GM23248 (cell line): ENCODE data around the gene TOMM22. TPM values are rescaled to one million over a fixed set of nuclear protein-coding genes. Genes with fewer than 3 reads are reported as not detected.
A peak's percentile ranks its signal among the peaks of the same experiment; 100 is the strongest.

Source experiments
- DNase-seq: peaks from one replicate; pipeline ENCODE4 v3.0.0-alpha.2; 2015
- H2AFZ ChIP-seq: fragments of 200-600 bp; sonication (generic); 2 replicates; pipeline ENCODE4 v1.6.1; 2016; ENCODE audit warnings: antibody characterized with exemption
- H3F3A ChIP-seq: fragments of 200-600 bp; sonication (generic); 2 replicates; pipeline ENCODE4 v1.6.1; 2016; ENCODE audit warnings: mild to moderate bottlenecking, antibody characterized with exemption, mixed run types; ENCODE audit not compliant: insufficient read depth
- H3K27ac ChIP-seq: fragments of 200-600 bp; sonication (generic); 2 replicates; pipeline ENCODE4 v1.5.1; 2016; ENCODE audit warnings: mild to moderate bottlenecking
- H3K27me3 ChIP-seq: fragments of 200-600 bp; sonication (generic); replicated peaks from 2 replicates; pipeline ENCODE4 v1.6.1; 2016; ENCODE audit warnings: mild to moderate bottlenecking; ENCODE audit not compliant: insufficient read depth
- H3K36me3 ChIP-seq: fragments of 200-600 bp; sonication (generic); 2 replicates; pipeline ENCODE4 v1.6.1; 2016; ENCODE audit warnings: low read depth, mild to moderate bottlenecking
- H3K4me1 ChIP-seq: fragments of 200-600 bp; sonication (generic); 2 replicates; pipeline ENCODE4 v1.6.1; 2016; ENCODE audit warnings: mild to moderate bottlenecking; ENCODE audit not compliant: insufficient read depth
- H3K4me2 ChIP-seq: fragments of 200-600 bp; sonication (generic); one replicate; pipeline ENCODE4 v1.6.1; 2016; ENCODE audit warnings: mild to moderate bottlenecking; ENCODE audit not compliant: unreplicated experiment
- H3K4me3 ChIP-seq: fragments of 200-600 bp; sonication (generic); 2 replicates; pipeline ENCODE4 v1.5.1; 2016; ENCODE audit warnings: mild to moderate bottlenecking
- H3K79me2 ChIP-seq: fragments of 200-600 bp; sonication (generic); 2 replicates; pipeline ENCODE4 v1.6.1; 2016; ENCODE audit warnings: mild to moderate bottlenecking; ENCODE audit not compliant: insufficient read depth
- H3K9ac ChIP-seq: fragments of 200-600 bp; sonication (generic); 2 replicates; pipeline ENCODE4 v1.6.1; 2016; ENCODE audit warnings: mild to moderate bottlenecking
- H3K9me2 ChIP-seq: fragments of 200-600 bp; sonication (generic); 2 replicates; pipeline ENCODE4 v1.6.1; 2016; ENCODE audit warnings: mixed run types, mild to moderate bottlenecking, moderate library complexity; ENCODE audit not compliant: insufficient read depth
- H3K9me3 ChIP-seq: fragments of 200-600 bp; sonication (generic); one replicate; pipeline ENCODE4 v1.6.1; 2017; ENCODE audit warnings: low read depth
- H4K20me1 ChIP-seq: fragments of 200-600 bp; sonication (generic); 2 replicates; pipeline ENCODE4 v1.6.0; 2016; ENCODE audit not compliant: insufficient read depth
- EZH2 ChIP-seq: fragments of 200-600 bp; sonication (generic); IDR thresholded peaks from 2 replicates; pipeline ENCODE4 v1.6.1; 2018; ENCODE audit warnings: antibody characterized with exemption, mild to moderate bottlenecking; ENCODE audit not compliant: insufficient read depth, poor library complexity, severe bottlenecking
- EZH2phosphoT487 ChIP-seq: fragments of 200-600 bp; sonication (generic); IDR thresholded peaks from 2 replicates; pipeline ENCODE4 v1.6.1; 2018; ENCODE audit warnings: antibody characterized with exemption, moderate library complexity, mild to moderate bottlenecking, low read depth; ENCODE audit not compliant: insufficient read depth
- WGBS, 2 experiments: methylation state at CpG; one replicate each; pipeline ENCODE4 v1.1.6; 2015 to 2017; ENCODE audit warnings: low lambda C conversion rate in 2 of 2, low coverage in 1 of 2; ENCODE audit errors: missing lambda C conversion rate in 2 of 2; 5-methylcytosine and 5-hydroxymethylcytosine counted together
- in situ Hi-C: fragments of 300-500 bp; cut with MboI; formaldehyde crosslinking; loops from 2 replicates; pipeline ENCODE4 v1.15.0; 2020
- polyA plus RNA-seq: library from polyadenylated mRNA; unstranded; fragments of >200 nt; fragmentation: Nextera tagmentation; extraction: Ambion mirVana; gene quantifications from 2 replicates; pipeline ENCODE4 v1.2.1, GENCODE V29; 2016
- total RNA-seq: library from RNA; depleted of rRNA; stranded (reverse); fragments of >200 nt; shearing (Covaris generic); gene quantifications from 2 replicates; pipeline ENCODE4 v1.2.3, GENCODE V29; 2014

The TOMM22 gene
- total and polyA plus RNA-seq, 2 experiments from 2014 or later: 48.9 to 92.0 TPM

DNA sequence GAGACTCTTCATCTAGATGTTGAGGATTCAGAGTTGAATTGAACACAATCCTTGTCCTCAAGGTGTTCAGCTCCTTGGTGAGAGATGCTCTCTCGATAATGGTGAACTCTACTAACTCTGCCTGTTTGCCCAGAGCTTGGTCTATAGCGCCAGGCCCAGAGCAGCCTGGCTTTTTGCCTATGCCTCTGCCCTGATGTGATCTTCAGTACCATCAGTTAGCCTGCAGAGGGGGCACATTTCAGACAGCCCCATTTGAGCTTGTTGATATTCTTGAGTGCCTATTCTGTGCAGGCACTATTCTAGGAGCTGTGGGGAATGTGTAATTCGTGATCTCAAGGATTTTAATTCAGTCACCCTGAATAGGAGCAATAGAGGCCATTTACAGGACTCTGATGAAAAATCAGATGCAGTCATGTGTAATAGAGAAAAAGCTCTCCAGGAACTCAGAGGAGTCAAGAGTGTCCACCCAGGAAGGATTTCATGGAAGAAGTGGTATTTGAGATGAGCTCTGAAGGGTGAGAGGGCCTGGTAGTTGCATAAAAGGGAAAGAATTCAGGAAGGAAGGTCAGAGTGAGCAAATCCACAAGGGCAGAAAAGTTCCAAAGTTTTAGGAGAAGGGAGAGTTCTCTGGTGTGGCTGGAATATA, 43.3 kb downstream of the TOMM22 start:
- Histone ChIP-seq H3F3A (no peaks in the 10 kb centered on the region), H3K79me2 (peaks cover 26% of the 10 kb centered on the region), H3K27me3 (no peaks in the 10 kb centered on the region), H2AFZ (no peak overlapping the region), H3K9ac (no peak overlapping the region), H3K4me3 (no peak overlapping the region), H3K9me3 (no peaks in the 10 kb centered on the region), H3K27ac (no peak overlapping the region), H3K9me2 (no peaks in the 10 kb centered on the region), H4K20me1 (no peaks in the 10 kb centered on the region), H3K36me3 (peaks cover 32% of the 10 kb centered on the region), H3K4me1 (no peaks in the 10 kb centered on the region), H3K4me2 (no peak overlapping the region)
- WGBS, 2 experiments: 82 to 96% methylated on average over 3 of the region's 3 CpGs
- in situ Hi-C loops: no loop called here
- TF ChIP-seq EZH2 (no peak), EZH2phosphoT487 (no peak)
- DNase-seq: peak; percentile 69

- TF ChIP-seq EZH2: no peak
- no peak for TF ChIP-seq EZH2phosphoT487
- DNase-seq: no peak
- no peaks in the 10 kb centered on the region for H3K9me2 ChIP-seq
- H3K27ac ChIP-seq: no peak overlapping the region
- H3K4me2 ChIP-seq: no peak overlapping the region
- no peaks in the 10 kb centered on the region for H3K4me1 ChIP-seq
- WGBS, 2 experiments: 94 to 98% methylated on average over 18 of the region's 18 CpGs
- no peak overlapping the region for H3K9ac ChIP-seq
- H3F3A ChIP-seq: no peaks in the 10 kb centered on the region
- H3K4me3 ChIP-seq: no peak overlapping the region
- in situ Hi-C loops: no loop called here
- no peaks in the 10 kb centered on the region for H3K9me3 ChIP-seq
- H3K79me2 ChIP-seq: peaks cover 16% of the 10 kb centered on the region
- H4K20me1 ChIP-seq: no peaks in the 10 kb centered on the region
- no peaks in the 10 kb centered on the region for H3K27me3 ChIP-seq
- peaks cover 32% of the 10 kb centered on the region for H3K36me3 ChIP-seq
- no peak overlapping the region for H2AFZ ChIP-seq
Measured at GRCh38 chr22:38725900-38726655, 44.3 kb downstream of the TOMM22 start.

GRCh38 chr22:38727123-38727522, 45.4 kb downstream of the TOMM22 start:
- Histone ChIP-seq H3F3A (no peaks in the 10 kb centered on the region), H3K9me2 (no peaks in the 10 kb centered on the region), H3K36me3 (peaks cover 30% of the 10 kb centered on the region), H3K4me2 (no peak overlapping the region), H3K27me3 (no peaks in the 10 kb centered on the region), H3K9me3 (no peaks in the 10 kb centered on the region), H3K79me2 (peaks cover 7% of the 10 kb centered on the region; the same call in 1 of the 2 replicates), H3K4me1 (no peaks in the 10 kb centered on the region), H3K9ac (no peak overlapping the region), H4K20me1 (no peaks in the 10 kb centered on the region), H3K27ac (no peak overlapping the region), H3K4me3 (no peak overlapping the region), H2AFZ (no peak overlapping the region)
- TF ChIP-seq EZH2 (no peak), EZH2phosphoT487 (no peak)
- DNase-seq: no peak
- in situ Hi-C loops: no loop called here
- WGBS, 2 experiments: 96 to 97% methylated on average over 12 of the region's 12 CpGs

- no peaks in the 10 kb centered on the region for H3K27me3 ChIP-seq
- H3K36me3 ChIP-seq: peaks cover 23% of the 10 kb centered on the region
- no peaks in the 10 kb centered on the region for H4K20me1 ChIP-seq
- no peaks in the 10 kb centered on the region for H3F3A ChIP-seq
- H3K9me2 ChIP-seq: no peaks in the 10 kb centered on the region
- H3K4me1 ChIP-seq: no peaks in the 10 kb centered on the region
- in situ Hi-C loops: no loop called here
- H3K9me3 ChIP-seq: no peaks in the 10 kb centered on the region
- 93 to 94% methylated on average over 15 of the region's 15 CpGs for WGBS, 2 experiments
- H2AFZ ChIP-seq: no peak overlapping the region
- TF ChIP-seq EZH2phosphoT487: no peak
- no peak for TF ChIP-seq EZH2
- H3K4me3 ChIP-seq: no peak overlapping the region
- H3K4me2 ChIP-seq: no peak overlapping the region
- no peak for DNase-seq
- no peak overlapping the region for H3K9ac ChIP-seq
- peaks cover under 1% of the 10 kb centered on the region; the same call in 1 of the 2 replicates for H3K79me2 ChIP-seq
- H3K27ac ChIP-seq: no peak overlapping the region
Measured at GRCh38 chr22:38727530-38728451, 46.0 kb downstream of the TOMM22 start.
